Measurements from ENCODE around the gene PTHLH.

Gene PTHLH

DNA sequence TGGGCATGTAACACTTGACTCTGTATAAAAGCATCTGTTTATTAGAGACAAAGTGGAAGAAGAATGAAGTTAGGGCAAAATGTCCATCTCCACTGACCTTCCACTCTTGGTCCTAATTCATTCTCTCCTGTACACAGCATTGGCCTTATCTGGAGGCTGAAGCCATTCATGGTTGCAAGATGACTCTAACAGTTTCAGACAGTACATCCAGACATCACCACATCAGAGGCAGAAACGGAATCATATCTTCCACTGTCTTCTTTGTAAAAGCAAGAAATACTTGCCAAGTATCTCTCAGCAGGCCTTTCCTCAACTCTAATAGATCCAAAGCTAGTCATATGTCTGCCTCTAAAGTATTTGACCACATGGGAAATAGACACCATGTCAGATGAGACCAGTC, 41.1 kb downstream of the PTHLH start:
- TF ChIP-seq LEF1 (IDR thresholded peaks at IDR 0.05; ENCODE audit: borderline replicate concordance), result no peak
- TF ChIP-seq ELF4 (IDR thresholded peaks at IDR 0.05), result no peak
- no peak for TF ChIP-seq BHLHE40 (IDR thresholded peaks at IDR 0.05; ENCODE audit: borderline replicate concordance)
- TF ChIP-seq FOXK2 (IDR thresholded peaks at IDR 0.05), result no peak
- TF ChIP-seq SUZ12 (IDR thresholded peaks at IDR 0.05), result no peak
- TF ChIP-seq, protein P1, sequence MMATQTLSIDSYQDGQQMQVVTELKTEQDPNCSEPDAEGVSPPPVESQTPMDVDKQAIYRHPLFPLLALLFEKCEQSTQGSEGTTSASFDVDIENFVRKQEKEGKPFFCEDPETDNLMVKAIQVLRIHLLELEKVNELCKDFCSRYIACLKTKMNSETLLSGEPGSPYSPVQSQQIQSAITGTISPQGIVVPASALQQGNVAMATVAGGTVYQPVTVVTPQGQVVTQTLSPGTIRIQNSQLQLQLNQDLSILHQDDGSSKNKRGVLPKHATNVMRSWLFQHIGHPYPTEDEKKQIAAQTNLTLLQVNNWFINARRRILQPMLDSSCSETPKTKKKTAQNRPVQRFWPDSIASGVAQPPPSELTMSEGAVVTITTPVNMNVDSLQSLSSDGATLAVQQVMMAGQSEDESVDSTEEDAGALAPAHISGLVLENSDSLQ (IDR thresholded peaks at IDR 0.05), result no peak
- TF ChIP-seq CTBP1 (IDR thresholded peaks at IDR 0.05; ENCODE audit: borderline replicate concordance), result no peak
- DNase-seq (ENCODE audit: extremely low spot score), result no peak
- ChIA-PET CTCF (no interaction called here), POLR2A (no interaction called here)

DNA sequence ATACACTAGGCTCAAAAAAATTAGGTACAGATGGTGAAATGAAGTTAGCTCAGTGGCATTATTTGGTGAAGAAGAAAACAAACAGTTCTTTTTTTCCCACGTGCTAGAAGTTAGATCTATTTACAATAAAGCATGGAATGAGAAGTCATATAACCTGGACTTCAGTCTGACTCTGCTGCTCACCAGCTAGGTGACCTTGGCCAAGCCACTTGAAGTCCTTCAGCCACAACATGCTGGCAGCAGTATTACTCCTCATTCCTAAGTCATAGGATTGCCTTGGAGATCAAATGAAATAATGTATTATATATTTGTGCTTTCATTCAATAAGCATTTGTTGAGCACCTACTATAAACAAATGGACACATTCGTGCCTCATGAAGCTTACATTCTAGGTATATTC, 45.2 kb downstream of the PTHLH start:
- no peak for DNase-seq (ENCODE audit: extremely low spot score)
- TF ChIP-seq ARNT (IDR thresholded peaks at IDR 0.05), result no peak
- TF ChIP-seq BHLHE40 (IDR thresholded peaks at IDR 0.05; ENCODE audit: borderline replicate concordance), result no peak
- no peak for TF ChIP-seq CTBP1 (IDR thresholded peaks at IDR 0.05; ENCODE audit: borderline replicate concordance)
- no peak for TF ChIP-seq FOXA1 (IDR thresholded peaks at IDR 0.05)
- no peak for TF ChIP-seq LEF1 (IDR thresholded peaks at IDR 0.05; ENCODE audit: borderline replicate concordance)
- TF ChIP-seq, protein P1 (IDR thresholded peaks at IDR 0.05), result no peak
- TF ChIP-seq TARDBP (IDR thresholded peaks at IDR 0.05), result no peak
- TF ChIP-seq FOXM1 (IDR thresholded peaks at IDR 0.05; ENCODE audit: borderline replicate concordance), result no peak
- TF ChIP-seq ZNF384 (IDR thresholded peaks at IDR 0.05), result no peak
- no peak for TF ChIP-seq FOXK2 (IDR thresholded peaks at IDR 0.05)
- no peak for TF ChIP-seq L3MBTL2 (conservative IDR thresholded peaks at IDR 0.05)
- no peak for TF ChIP-seq NFRKB (IDR thresholded peaks at IDR 0.05)
- ChIA-PET CTCF (no interaction called here), POLR2A (no interaction called here)

DNA sequence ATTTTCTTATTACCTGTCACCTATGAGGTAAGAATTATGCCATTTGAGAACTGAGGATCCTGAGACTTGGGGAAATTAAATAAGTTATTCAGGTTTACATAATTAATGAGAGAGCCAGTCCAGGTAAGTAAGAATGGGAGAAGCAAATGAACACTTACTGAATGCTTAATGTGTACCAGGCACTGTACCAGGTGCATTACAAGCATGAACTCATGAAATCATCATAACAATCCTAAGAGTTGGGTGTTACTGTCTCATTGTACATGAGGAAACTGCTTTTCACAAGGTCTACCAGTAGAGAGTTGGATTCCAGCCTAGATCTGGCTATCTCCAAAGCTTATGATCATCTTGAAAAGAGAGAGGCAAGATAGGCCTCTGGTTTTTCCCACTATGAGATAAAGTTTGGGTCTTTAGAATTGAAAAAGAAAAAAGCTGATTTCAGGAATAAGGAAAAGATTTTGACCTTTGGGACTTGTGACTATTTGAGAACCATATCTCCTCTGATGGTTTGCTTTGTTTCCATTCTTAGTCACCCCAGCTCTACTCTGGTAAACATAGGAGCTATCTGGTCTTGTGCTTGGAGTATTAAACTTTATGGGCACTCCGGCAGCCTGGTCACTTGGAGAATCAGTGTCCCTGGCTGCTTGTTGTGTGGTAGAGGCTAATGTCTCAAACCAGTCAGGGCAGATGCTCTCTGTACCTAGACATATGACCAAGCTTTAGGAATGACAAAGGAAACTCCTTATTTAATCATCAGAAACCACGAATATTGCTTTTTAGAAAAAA, 48.0 kb downstream of the PTHLH start:
- DNase-seq (ENCODE audit: extremely low spot score), result no peak
- CTCF ChIA-PET, result no interaction called here
- POLR2A ChIA-PET, result interaction anchor here (0.6 kb wide), 1 partner anchor 66 kb away, joined by 3 read pairs; no protein-coding TSS in a partner anchor
- TF ChIP-seq ELF4 (IDR thresholded peaks at IDR 0.05) (no peak), SUZ12 (IDR thresholded peaks at IDR 0.05) (no peak), BHLHE40 (IDR thresholded peaks at IDR 0.05; ENCODE audit: borderline replicate concordance) (no peak), TARDBP (IDR thresholded peaks at IDR 0.05) (no peak)
- TF ChIP-seq, protein P1 (IDR thresholded peaks at IDR 0.05), result no peak

DNA sequence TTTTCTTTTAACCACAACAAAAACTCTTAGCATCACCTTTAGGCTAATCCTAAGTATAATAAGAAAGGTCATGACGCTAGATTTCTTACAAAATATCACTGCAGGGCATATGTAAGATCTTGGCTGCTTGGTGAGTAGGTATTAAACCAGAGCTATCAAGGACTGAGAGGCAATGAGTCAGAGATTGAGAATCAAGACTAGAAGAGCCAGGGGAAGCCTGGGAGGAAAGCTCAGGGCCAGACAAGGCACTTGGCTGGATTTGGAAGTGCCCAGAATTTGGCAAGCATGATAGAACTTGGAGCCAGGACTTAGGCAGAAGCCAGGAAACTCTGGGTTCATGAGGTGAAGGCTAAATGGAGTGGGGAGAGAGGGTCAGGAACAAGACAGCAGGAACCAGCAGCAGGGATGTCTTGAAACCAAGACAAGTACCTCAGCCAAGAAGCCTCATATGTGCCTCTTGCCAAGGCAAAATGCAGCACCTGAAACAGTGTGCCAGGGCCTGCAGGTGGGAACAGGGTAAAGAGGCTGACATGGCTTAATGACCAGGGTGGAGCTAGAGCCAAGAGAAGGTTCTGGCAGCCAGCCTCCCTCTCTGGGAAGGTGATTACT, 49.9 kb downstream of the PTHLH start:
- DNase-seq (ENCODE audit: extremely low spot score), result no peak
- CTCF ChIA-PET, result interaction anchor here (0.6 kb wide), 1 partner anchor 941 kb away, joined by 5 read pairs; no protein-coding TSS in a partner anchor
- no peak for TF ChIP-seq NFRKB (IDR thresholded peaks at IDR 0.05)
- TF ChIP-seq LEF1 (IDR thresholded peaks at IDR 0.05; ENCODE audit: borderline replicate concordance), result no peak
- TF ChIP-seq BHLHE40 (IDR thresholded peaks at IDR 0.05; ENCODE audit: borderline replicate concordance), result no peak
- TF ChIP-seq FOXA1 (IDR thresholded peaks at IDR 0.05), result no peak
- no peak for TF ChIP-seq SUZ12 (IDR thresholded peaks at IDR 0.05)
- no peak for TF ChIP-seq HDGF (IDR thresholded peaks at IDR 0.05; ENCODE audit: borderline replicate concordance)
- TF ChIP-seq FOXM1 (IDR thresholded peaks at IDR 0.05; ENCODE audit: borderline replicate concordance), result no peak
- TF ChIP-seq ZNF384 (IDR thresholded peaks at IDR 0.05), result no peak
- no peak for TF ChIP-seq FOXK2 (IDR thresholded peaks at IDR 0.05)
- TF ChIP-seq ARNT (IDR thresholded peaks at IDR 0.05), result no peak
- no peak for TF ChIP-seq SP1 (IDR thresholded peaks at IDR 0.05)
- no peak for TF ChIP-seq TARDBP (IDR thresholded peaks at IDR 0.05)
- no peak for TF ChIP-seq ELF4 (IDR thresholded peaks at IDR 0.05)
- no peak for TF ChIP-seq L3MBTL2 (conservative IDR thresholded peaks at IDR 0.05)
- TF ChIP-seq, protein P1 (IDR thresholded peaks at IDR 0.05), result no peak
- no peak for TF ChIP-seq CTBP1 (IDR thresholded peaks at IDR 0.05; ENCODE audit: borderline replicate concordance)
- POLR2A ChIA-PET, result no interaction called here

DNA sequence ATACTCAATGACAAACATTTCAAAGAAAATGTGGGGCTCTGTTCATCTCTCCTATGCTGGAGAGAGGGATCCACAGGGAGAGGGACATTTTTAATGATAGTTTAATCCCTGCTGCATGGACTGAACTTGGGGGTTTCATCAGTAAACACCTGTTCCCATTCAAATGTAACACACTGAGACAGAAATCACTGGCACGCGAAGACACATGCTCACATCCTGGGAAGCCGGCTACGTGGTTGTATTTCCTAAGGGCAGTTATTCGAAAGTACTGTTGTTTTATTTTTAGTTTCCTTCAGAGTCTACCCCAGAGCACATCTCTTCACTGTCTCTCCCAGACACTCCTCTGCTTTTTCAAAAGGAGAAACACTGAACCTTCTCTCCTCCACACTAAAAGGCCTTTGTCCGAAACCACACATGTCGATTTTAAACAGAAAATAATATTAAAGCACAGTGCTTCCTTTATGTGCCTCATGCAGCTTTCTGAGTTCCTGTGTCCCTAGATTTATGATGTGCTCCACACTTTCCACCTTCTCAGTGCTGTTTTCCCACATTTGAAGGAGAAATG, 52.8 kb downstream of the PTHLH start:
- POLR2A ChIA-PET, result no interaction called here
- DNase-seq (ENCODE audit: extremely low spot score), result no peak
- TF ChIP-seq, protein P1 (IDR thresholded peaks at IDR 0.05), result no peak
- TF ChIP-seq ARNT (IDR thresholded peaks at IDR 0.05) (no peak), ZNF384 (IDR thresholded peaks at IDR 0.05) (no peak), L3MBTL2 (conservative IDR thresholded peaks at IDR 0.05) (no peak), TARDBP (IDR thresholded peaks at IDR 0.05) (no peak), CTBP1 (IDR thresholded peaks at IDR 0.05; ENCODE audit: borderline replicate concordance) (no peak), FOXM1 (IDR thresholded peaks at IDR 0.05; ENCODE audit: borderline replicate concordance) (no peak), ELF4 (IDR thresholded peaks at IDR 0.05) (no peak), BHLHE40 (IDR thresholded peaks at IDR 0.05; ENCODE audit: borderline replicate concordance) (no peak), SP1 (IDR thresholded peaks at IDR 0.05) (no peak), SUZ12 (IDR thresholded peaks at IDR 0.05) (no peak)
- CTCF ChIA-PET, result no interaction called here
